Right ventricle myocardium inferior (tissue), 1 donor: ENCODE data around the gene RACGAP1. TPM values are rescaled to one million over a fixed set of nuclear protein-coding genes. Genes with fewer than 3 reads are reported as not detected.
A peak's percentile ranks its signal among the peaks of the same experiment; 100 is the strongest.

Source experiments
- ATAC-seq: fragments of 200-7000 bp; cut with Tn5 transposase; one replicate; pipeline ENCODE4 v1.9.1; 2020; ENCODE audit warnings: mild to moderate bottlenecking, moderate library complexity
- DNase-seq: peaks from one replicate; pipeline ENCODE4 v3.0.0; 2021; ENCODE audit errors: missing footprints
- intact Hi-C: fragments of 100-400 bp; cut with DNase I; formaldehyde crosslinking; loops from one replicate; pipeline ENCODE4 v1.11.0; 2022
- long read RNA-seq: library from polyadenylated mRNA; unstranded; transcript quantifications from one replicate; pipeline ENCODE4 v2.0.0, GENCODE V29; 2021
- total RNA-seq: library from RNA; stranded (reverse); fragmentation: NEBNext Ultra II Directional; extraction: Animal tissue kit (Norgen Biotek cat#: 25700); gene quantifications from one replicate; pipeline ENCODE4 v1.2.1, GENCODE V29; 2021
- donor health status: DM: no; HTN: yes; CAD: no; lungs with severe emphysema.

The RACGAP1 gene, protein sequence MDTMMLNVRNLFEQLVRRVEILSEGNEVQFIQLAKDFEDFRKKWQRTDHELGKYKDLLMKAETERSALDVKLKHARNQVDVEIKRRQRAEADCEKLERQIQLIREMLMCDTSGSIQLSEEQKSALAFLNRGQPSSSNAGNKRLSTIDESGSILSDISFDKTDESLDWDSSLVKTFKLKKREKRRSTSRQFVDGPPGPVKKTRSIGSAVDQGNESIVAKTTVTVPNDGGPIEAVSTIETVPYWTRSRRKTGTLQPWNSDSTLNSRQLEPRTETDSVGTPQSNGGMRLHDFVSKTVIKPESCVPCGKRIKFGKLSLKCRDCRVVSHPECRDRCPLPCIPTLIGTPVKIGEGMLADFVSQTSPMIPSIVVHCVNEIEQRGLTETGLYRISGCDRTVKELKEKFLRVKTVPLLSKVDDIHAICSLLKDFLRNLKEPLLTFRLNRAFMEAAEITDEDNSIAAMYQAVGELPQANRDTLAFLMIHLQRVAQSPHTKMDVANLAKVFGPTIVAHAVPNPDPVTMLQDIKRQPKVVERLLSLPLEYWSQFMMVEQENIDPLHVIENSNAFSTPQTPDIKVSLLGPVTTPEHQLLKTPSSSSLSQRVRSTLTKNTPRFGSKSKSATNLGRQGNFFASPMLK
- total RNA-seq = 7.3 TPM
- long read RNA-seq = 0 reads

DNA sequence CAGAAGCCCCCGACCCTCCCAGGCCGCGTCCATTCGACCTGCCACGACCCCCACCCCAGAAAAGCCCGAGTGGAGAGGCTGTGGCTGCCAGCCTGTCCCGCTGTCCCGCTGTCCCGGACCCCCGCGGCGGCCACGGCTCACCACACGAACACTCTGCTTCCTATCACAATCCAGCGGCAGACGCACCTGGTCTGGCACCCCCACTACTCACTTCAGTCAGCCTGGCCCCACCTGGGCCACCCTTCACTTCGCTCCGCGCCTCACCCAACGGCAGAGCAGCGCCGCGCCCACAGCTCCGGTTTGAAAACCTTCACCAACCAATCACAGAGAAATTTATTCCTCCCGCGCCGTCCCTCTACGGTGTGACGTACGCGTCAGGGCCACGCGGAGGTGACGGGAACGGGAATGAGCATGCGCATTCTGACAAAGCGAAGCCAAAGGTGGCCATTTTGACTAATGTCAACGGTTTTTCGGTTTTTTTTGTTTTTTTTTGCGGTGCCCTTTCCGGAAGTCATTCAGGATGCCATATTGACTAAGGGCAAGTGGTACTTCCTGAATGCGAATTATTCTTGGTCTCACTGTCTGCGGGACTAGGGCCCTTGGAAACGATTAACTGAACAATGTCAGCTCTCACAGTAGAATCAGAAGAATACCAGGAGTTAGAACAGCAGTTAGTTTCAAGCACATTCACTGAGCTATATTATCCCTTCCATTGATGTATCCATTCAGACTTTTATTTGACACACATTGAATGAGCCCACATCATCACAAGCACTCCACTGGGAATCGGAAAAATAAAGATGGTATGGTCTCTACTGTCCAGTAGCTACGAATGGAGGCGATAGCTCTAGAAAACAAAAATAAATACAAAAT lies at the start of gene RACGAP1:
TSS of gene RACGAP1 (minus strand) at position 308 of the 873 bp plus-strand sequence. CDS start 8,779 bp downstream, outside the sequence.
- intact Hi-C loops = no loop called here
- DNase-seq (peak; percentile 97), ATAC-seq (peak; percentile 98)

DNA sequence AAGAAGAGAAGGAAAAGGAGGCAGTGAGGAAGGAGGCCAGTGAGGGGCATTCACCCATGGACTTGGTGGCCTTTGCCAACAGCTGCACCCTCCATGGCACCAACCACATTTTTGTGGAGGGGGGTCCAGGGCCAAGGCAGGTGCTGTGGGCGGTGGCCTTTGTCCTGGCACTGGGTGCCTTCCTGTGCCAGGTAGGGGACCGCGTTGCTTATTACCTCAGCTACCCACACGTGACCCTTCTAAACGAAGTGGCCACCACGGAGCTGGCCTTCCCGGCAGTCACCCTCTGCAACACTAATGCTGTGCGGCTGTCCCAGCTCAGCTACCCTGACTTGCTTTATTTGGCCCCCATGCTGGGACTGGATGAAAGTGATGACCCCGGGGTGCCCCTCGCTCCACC lies 48.4 kb upstream of the RACGAP1 start:
- intact Hi-C loops = loop anchor here (5.0 kb wide), 1 partner anchor 206 kb away; no protein-coding TSS in a partner anchor
- ATAC-seq (no peak), DNase-seq (no peak)

DNA sequence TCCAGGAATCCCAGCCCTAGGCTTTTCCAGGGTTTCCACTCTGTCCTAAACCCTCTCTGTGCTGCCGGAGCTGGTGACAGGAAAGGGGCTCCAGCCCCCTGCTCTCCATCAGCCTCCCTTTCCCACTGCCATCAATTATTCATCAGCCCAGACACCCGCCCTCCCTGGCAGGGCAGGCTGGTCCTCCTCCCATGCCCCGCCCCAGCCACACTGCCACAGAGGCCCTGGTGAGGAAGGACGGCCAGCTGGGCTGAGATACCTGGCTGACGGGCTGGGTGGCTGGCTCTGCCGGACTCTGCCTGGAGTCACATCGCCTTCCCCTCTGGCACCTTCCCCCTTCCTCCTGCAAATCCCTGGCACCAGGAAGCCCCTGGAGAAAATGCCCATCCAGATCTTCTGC lies 47.9 kb upstream of the RACGAP1 start:
- no peak for DNase-seq
- no peak for ATAC-seq
- intact Hi-C loops = loop anchor here (5.0 kb wide), 1 partner anchor 206 kb away; no protein-coding TSS in a partner anchor

DNA sequence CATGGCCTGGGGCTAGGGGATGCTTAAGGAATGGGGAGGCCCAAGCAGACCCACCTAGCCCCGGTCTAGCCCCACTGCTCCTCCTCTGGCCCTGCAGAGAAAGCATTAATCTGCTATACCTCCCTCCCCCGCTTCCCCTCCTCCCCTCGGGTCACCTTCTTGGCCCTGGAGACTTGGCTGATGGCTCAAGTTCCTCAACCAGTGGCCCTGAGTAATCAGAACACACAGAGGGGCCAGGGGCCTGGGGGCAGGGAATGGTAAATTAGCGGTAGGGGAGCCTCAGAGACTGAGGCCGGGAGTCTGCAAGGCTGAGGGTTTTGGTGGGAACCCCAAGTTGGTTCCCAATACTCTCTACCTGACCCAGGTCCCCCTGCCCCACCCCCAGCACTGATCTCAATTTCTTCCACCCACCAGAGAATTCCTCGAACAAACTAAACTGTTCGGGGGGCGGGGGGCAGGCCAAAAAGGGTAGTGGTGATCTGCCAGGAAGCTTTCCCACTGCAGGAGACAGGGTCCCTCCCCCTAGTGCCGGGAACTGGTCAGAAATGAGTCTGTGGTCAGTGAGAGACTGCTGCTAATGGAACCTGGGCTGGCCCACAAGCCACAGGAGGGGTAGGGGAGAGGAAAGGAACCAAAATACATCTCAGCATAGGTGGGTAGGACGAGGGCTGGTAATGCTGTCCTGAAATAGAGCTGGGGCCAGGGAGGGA lies 47.1 kb upstream of the RACGAP1 start:
- intact Hi-C loops = loop anchor here (5.0 kb wide), 1 partner anchor 205 kb away; no protein-coding TSS in a partner anchor
- DNase-seq (no peak), ATAC-seq (no peak)

DNA sequence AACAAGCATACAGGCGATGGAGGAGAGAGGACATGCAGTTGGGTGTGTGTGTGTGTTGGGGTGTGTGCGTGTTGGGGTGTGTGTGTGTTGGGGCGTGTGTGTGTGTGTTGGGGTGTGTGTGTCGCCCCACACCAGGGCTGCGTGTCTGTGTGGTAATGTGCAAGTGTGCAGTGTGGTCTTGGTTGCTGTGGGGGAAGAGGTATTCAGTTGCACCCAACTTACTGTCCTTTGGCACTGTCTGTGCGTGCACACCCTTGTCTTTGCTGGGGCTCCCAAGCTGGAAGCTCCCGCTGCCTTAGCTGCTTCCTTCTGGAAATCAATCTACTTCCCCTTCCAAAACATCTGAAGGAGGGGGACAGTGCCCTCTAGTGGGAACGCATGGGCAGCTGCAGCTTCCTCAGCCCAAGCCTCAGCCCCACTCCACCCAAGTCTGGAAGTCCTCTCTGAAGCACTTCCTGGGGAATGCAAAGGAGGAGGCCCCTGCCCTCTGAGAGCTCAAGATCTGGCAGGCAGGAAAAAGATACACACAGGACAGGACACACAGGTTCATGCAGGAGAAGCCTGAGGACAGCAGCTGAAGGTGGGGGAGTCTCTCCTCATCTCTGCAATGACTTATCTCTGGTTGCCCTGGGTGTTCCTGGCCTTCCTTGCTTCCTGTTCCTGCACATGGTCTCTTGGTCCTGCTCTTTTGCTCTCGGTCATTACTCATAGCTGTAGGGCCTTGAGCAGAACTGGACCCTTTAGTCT lies 45.2 kb upstream of the RACGAP1 start:
- DNase-seq (peak; percentile 81), ATAC-seq (peak; percentile 78)
- intact Hi-C loops = loop anchor here (1.0 to 5.0 kb wide), 3 partner anchors 31 to 203 kb away; no protein-coding TSS in a partner anchor

DNA sequence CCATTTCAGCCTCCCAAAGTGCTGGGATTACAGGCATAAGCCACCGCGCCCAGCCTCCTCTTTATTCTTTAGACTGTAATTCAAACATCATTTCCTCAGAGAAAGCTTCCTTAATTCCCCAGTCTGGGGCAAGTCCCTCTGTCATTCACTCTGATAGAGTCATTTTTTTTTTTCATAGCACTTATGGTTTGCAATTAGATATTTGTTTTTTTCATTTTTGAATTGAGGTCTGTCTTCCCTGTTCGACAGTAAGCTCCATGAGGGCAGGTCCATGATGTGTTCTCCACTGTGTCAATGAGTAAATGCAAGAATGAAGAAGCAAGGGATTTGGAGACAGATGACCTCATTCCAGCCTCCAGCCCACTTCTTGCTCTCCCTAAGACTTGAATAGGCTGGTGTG lies 44.2 kb upstream of the RACGAP1 start:
- intact Hi-C loops = no loop called here
- DNase-seq (no peak), ATAC-seq (no peak)

DNA sequence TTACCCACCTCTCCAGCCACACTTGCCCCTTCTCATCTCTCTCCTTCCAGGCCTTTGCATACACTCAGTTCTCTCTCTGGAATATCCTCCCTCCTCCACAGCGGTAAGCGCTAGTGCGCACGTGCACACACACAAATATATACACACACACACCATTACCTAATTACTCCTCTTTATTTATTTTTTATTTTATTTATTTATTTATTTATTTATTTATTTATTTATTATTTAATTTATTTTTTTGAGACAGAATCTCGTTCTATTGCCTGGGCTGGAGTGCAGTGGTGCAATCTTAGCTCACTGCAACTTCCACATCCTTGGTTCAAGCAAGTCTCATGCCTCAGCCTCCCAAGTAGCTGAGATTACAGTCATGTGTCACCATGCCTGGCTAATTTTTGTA lies 43.8 kb upstream of the RACGAP1 start:
- intact Hi-C loops = no loop called here
- ATAC-seq (no peak), DNase-seq (no peak)

DNA sequence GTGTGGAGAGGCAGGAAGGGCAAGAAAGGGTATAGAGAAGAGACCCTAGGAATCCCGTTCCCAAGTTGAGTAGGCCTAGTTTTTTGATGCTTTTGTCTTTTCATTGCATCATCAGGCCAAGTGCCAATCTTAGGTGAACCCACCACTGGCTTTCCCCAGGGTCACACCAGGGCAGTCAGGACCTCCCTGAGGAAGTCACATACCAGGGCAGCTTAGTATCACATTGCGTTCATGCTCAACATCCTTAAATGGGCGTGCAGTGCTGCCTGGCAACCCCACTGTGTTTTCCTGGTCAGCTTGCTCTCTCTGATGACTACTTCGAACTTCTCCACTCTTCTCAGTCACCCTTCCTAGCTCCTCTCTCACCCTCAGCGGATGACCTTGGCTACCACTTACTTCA lies 41.1 kb upstream of the RACGAP1 start:
- peak; percentile 62 for ATAC-seq
- no peak for DNase-seq
- intact Hi-C loops = no loop called here

DNA sequence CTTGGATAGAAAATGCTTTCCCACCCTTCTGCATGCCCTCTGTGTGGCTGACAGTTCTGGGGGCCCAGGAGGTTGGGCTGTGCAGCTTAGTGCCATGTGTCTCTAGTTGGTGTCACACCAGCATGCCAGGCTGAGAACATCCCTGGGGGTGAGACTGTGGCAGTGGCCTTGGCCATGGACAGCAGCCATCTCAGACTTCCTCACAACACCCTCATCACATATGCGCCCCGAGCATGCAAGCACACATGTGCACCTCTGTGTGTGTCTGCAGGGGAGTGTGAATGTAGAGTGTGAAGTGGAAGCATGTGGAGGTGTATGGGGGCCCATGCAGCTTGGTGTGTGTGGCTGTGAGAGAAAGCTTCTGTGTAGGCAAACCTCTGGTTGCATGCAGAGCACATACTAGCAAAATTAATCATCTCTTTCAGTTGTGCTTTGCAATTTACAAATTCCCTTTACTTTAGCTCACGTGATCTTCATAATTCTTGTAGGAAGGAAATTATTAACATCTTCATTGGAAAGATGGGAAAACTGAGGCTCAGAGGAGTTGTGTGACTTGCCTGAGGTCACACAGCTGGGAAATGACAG lies 40.5 kb upstream of the RACGAP1 start:
- no peak for ATAC-seq
- DNase-seq = no peak
- intact Hi-C loops = no loop called here

DNA sequence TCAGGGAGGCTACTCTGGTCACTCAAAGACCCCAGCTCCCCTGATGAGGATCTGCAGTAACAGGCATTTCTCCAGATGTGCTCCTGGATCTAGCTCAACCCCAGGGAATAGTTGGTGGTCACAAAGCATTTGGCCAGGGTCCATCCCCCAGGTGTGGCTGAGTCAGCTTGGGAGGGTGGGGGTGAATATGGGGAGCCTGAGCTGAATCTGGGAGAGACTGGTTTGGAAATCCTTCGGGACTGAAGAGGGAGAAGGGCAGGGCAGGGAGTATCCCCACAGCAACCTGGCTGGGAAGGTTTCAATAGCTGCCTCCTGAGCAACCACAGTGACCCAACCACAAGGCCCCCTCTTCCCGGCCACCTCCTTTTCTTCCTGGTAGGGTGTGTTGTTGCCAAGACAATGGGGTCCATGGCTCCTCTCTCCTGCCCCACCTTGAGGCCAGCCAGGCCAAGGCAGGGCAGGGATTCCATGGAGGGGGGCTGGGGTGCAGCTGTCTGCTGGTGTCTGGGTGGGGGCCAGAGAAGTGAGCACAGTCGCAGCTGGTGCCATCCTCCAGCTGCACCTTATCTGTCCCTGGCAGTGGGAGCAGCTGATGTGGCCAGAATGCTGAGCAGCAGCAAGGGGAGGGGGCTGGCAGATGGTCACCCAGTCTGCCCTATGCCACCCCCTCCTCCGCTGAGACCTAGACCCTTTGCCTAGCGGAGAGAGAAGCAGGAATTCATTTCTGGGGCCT lies 37.6 kb upstream of the RACGAP1 start:
- intact Hi-C loops = loop anchor here (5.0 kb wide), 1 partner anchor 286 kb away; no protein-coding TSS in a partner anchor
- DNase-seq (no peak), ATAC-seq (no peak)

DNA sequence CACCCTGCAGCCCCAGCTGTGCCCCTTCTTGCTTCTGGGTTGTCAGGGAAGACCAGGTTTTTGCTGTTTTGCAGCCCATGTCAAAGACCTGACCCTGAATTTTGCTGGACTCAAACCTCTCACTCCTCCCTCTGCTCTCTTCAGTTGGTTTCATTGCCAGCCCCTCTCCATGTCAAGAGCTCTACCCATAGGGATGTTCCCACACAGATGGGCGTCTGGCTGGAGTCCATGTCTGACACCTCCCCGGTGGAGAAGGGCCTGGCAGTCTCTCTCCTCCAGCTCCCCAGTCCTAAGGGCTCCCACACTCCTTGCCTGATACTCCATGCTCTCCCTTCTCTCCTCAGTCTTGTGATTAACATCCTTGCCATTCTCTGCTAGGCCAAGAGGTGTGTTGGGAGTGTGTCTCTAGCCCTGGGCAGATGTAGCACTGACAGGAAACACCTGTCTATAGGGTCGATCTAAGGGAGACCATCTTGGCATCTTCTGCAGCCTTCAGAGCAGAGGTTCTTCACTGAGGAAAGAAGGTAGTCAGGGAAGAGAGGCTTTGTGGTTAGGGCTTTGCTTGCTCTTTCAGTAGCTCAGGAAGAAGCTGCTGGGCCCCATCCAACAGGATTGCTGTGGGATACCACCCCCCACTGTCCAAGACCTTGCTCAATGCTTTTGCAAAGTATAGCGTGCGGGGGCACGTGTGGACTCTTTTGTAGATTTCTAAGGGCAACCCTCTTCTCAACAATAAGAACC lies 36.8 kb upstream of the RACGAP1 start:
- ATAC-seq (no peak), DNase-seq (no peak)
- intact Hi-C loops = loop anchor here (5.0 kb wide), 1 partner anchor 285 kb away; no protein-coding TSS in a partner anchor

DNA sequence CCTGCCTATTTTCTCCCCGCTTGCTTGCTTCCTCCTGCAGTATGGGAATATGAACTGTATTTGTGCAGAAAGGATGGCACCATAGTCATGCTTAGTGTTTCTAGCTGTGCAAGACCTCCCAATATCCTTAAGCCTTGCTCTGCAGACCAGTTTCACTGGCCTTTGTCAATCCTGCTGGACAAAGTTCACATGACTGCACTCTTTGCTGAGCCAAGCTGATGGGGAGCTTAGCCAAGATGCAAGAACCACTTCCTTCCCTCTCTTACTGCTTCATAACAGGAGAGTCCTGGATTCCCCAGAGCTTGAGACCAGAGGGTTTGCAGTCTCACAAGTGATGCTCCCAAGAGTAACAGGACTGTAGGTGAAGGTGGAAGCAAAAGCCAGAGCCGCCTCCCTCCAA lies 35.9 kb upstream of the RACGAP1 start:
- ATAC-seq = no peak
- DNase-seq = no peak
- intact Hi-C loops = loop anchor here (5.0 kb wide), 1 partner anchor 284 kb away; no protein-coding TSS in a partner anchor

DNA sequence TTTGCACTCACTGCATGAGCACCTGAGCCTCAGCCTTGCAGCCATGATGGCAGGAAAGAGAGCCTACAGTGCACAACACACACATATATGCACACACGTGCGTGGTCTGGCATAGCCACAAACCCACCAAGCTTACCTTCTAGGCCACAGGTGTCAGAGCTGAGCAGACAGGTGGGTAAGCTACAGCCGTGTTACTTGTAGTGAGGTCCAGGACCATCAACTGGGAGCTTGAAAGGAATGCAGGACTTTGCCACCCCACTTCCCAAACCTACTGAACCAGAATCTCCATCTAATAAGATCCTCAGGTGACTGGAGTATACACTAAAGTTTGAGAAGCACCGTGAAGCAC lies 34.8 kb upstream of the RACGAP1 start:
- intact Hi-C loops = loop anchor here (5.0 kb wide), 1 partner anchor 283 kb away; no protein-coding TSS in a partner anchor
- no peak for ATAC-seq
- no peak for DNase-seq

DNA sequence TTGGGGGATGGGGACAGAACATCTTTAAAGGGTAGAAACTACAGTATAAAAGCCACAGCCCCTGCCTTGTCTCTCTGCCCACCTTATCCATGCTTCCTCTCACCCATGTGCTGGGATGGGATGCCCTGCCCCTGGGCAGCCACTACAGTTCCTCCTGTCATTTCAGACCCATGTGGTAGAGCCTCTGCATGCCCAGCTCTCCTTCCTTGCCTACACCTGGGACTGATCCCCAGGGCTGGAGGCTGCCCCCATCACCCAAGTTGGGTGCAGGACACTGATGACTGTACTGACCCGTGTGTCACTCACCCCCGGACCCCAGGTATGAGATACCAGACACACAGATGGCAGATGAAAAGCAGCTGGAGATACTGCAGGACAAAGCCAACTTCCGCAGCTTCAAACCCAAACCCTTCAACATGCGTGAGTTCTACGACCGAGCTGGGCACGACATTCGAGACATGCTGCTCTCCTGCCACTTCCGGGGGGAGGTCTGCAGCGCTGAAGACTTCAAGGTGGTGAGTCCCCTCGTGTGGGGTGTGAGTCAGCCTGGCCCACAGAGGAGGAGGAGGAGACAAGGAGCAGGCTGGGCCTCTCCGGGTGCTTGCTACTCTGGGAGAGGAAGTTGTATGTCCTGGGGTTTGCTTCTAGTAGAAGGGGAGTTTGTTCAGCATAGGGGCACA lies 34.3 kb upstream of the RACGAP1 start:
- intact Hi-C loops = loop anchor here (5.0 kb wide), 1 partner anchor 282 kb away; no protein-coding TSS in a partner anchor
- ATAC-seq = no peak

DNA sequence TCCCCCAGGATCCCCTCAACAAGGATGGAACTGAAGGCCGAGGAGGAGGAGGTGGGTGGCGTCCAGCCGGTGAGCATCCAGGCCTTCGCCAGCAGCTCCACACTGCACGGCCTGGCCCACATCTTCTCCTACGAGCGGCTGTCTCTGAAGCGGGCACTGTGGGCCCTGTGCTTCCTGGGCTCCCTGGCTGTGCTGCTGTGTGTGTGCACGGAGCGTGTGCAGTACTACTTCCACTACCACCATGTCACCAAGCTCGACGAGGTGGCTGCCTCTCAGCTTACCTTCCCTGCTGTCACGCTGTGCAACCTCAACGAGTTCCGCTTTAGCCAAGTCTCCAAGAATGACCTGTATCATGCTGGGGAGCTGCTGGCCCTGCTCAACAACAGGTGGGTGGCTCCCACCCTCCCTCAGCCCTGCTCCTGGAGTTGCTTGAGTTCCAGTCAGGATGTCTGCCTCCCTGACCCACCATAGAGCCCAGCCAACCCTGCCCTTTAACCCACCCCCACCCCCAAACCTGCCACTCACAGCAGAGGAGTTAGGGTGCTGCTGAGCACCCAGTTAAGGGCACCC lies 33.5 kb upstream of the RACGAP1 start:
- intact Hi-C loops = no loop called here
- DNase-seq = no peak
- no peak for ATAC-seq

More for the DNA sequence above, 34.3 kb upstream of the RACGAP1 start:
- no peak for DNase-seq
